HG03139 (cell line): ENCODE measurements around the gene VPS26A.
A peak's percentile ranks its signal among the peaks of the same experiment; 100 is the strongest.
"Not testable (repeated sequence)": the region's sequence is repeated elsewhere in the genome, so short reads cannot be mapped to it uniquely, and the experiment has no call there.

Experiments used
- ATAC-seq: cut with Tn5 transposase; IDR thresholded peaks from one replicate; pipeline ENCODE4 v1.9.1; 2021; ENCODE audit not compliant: unreplicated experiment

Gene VPS26A

DNA sequence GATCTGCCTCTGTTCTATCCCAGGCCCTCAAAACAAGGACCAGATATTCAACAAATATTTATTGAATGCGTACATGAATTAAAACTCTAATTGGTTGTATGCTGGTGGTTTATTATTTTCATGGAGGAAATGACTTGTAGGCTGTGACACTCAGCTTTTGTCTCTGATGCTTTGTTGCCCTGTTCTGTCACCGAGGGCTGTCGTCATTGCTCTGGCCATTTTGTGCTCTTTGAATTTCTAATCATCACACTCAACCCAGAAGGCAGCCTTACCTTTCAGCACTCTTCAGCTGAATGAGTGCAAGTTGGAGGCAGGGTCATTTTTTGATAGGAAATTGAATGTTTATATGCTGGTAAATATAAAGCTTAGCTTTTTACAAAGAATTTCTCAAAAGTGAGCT is 21.5 kb upstream of the VPS26A start:
- no peak for ATAC-seq

DNA sequence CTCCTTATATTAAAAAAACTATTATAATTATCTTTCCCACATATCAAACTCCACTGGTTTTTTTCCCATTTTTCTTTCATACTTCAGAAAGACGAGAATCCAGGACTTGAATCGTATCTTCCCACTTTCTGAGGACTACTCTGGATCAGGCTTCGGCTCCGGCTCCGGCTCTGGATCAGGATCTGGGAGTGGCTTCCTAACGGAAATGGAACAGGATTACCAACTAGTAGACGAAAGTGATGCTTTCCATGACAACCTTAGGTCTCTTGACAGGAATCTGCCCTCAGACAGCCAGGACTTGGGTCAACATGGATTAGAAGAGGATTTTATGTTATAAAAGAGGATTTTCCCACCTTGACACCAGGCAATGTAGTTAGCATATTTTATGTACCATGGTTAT is 20.2 kb upstream of the VPS26A start:
- no peak for ATAC-seq

DNA sequence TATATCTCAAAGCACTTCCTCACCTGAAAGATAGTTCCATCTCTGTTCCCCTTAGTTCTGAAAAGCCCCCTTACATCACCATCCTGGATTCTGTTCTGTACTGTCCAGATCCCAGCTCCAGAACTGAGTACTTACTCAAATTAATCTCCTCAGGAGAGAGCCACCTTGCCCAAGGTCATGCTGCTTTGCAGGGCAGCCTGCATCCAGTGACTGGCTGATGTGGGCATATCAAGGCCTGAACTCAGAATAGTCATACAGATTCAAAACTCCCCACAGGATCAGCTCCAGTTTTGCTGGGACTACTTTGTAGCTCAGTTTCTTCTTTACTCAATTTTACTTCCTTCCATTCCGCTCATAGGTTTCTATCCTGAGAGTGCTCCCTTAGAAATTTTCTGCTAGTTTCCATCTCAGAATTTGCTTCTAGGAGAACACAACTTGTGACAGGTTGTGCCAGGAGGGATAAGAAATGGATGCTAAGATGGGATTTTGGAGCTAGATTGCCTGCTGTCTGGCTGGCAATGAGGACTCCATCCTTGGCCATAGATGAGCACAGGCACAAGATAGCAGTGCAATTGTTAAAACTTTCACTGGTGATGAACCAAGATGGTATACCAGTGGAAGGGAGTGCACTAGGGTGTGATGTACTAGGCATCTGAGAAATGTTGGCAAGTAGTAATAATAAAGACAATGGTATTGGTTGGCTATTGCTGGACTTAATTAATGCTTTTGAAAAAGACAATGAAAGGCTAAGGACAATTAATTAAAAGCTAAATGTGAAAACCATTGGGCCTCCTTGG is 18.8 kb upstream of the VPS26A start:
- no peak for ATAC-seq

DNA sequence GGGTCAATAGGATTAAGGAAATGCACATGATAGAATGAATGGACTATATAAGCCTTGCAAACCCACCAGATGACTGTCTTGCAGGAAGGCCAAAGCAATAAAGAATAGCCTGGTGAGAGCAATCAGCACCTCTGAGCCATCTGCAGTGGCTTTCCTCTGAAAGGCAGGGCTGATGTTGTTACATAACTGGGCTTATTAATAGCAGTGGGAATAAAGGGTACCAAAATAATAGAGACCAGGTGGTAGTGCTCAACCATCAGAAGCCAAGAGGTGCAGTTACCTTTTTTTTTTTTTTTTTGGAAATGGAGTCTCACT is 16.8 kb upstream of the VPS26A start:
- no peak for ATAC-seq

DNA sequence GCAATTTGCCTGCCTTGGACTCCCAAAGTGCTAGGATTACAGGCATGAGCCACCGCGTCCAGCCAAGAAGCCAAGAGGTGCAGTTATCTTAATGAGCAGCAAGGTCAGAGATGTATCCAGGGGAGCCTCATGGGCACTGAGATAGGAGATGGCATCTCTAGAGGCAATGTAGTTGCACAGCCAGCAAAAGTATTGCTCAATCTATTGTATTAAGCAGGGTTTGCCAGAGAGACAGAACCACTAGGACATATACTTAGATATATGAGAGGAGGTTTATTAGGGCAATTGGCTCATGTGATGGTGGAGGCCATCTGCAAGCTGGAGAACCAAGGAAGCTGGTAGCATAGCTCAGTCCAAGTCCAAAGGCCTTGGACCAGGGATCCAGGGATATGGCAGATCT is 16.3 kb upstream of the VPS26A start:
- ATAC-seq, result no peak

DNA sequence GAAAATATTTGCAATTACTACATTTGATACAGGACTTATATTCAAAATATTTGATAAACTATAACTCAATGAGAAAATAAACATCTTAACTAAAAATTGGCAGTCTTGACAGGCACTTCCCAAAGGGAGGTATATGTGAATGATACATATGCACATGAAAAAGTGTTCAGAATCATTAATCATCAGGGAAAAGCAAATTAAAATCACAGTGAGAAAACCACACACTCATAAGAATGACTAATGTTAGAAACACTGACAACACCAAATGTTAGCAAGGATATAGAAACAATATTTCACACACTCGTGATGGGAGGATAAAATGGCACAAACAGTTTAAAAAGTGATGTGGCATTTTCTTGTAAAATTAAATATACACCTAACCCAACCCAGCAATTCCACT is 4.1 kb upstream of the VPS26A start:
- no peak for ATAC-seq

DNA sequence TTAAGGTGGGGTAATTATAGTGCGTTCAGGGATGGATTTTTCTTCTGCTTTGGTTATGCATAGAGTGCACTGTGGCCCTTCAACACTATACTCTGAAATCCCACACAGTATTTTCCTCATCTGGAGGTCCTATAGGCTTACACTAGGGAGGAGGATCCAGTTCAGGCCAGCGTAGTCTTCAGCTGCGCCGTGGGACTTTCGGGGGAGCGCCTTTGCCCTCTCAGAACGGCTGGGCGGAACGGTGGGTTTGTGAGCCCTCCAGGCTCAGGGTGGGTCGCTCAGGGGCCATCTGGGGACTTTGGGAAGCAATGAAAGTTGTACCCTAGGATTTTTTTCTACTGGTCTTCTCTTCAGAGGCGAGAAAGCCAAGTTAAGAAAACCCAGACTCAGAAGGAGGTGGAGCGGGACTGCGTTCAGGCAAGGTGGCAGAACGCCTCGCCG is 652 bp upstream of the VPS26A start:
- ATAC-seq, result peak; percentile 9

DNA sequence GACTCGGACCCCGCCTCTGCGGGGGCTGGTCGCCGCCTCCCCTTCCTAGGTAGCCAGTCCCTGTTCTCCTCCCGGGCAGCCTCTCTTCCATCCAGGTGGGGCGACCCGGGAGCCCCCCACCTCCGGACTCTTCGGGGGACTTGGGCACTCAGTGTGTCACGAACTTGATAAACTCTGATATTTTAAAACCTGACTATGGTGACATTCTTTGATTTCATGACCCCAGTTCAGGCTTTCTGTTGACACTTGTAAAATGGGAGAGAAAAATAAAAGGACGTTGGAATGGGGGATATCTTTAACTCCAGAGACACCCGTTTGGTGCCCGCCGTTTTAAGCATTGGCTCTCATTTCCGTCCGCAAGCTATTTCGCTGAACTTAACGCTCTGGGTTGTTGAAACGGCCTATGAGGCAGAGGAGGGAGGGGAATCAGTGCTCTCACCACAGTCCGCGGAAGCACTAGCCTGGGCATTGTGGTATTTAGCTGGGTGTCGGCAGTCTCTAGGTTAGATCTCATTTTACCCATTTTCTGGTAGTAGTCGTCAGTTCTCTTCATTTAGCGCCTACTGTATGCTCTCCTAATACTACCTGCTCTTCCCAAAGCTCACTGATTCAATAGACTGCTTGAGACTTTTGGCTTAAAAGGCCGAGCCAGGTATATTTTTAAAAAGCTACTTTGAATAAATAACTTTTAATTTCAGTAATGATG is 738 bp downstream of the VPS26A start:
- peak; percentile 22 for ATAC-seq

DNA sequence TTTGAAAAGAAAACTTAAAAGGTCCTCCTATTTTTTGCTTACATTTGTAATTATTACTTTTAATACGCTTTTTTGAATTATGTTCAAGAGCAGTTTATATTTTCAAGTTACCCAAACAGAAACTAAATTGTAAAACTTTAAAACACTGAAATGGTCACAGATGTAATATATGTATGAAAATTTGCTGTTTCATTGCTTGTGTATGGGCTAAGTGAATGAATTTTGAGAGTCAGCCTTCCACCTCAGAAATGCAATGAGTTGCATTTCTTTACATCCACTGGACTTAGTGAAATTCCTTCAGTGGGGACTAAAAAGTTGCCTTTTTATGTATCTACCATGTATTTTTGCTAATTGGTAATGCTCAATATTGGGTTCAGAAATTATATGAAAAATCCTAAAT is 1.6 kb downstream of the VPS26A start:
- no peak for ATAC-seq

DNA sequence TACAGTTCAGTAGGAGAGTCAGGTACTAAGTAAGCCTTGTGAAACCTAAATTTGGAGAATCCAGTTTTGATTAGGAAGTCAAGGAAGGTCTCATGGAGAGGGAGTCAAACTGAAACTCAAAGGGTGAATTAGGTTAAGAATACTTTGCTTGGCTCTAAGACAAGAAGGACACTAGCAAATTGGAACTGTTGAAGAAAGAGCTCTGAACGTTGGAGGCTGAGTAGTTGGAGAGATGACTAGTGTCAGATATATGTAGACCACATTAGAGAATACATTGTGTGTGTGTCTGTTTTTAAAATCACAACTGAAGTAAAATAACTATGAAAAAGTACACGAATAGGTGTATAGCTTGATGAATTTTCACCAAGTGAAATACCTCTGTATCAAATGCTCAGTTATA is 6.3 kb downstream of the VPS26A start:
- no peak for ATAC-seq

DNA sequence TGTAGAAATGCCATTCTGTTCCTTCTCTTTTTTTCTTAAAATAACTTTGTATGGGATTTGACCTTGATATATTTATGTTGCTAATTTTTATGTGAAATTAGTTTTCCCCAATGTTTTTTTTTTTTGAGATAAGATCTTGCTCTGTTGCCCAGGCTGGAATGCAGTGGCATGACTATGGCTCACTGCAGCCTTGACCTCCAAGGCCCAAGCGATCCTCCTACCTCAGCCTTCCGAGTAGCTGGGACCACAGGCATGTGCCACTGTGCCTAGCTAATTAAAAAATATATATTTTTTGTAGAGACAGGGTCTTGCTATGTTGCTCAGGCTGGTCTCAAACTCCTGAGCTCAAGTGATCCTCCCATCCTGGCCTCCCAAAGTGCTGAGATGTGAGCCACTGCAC is 16.0 kb downstream of the VPS26A start:
- ATAC-seq, result no peak

DNA sequence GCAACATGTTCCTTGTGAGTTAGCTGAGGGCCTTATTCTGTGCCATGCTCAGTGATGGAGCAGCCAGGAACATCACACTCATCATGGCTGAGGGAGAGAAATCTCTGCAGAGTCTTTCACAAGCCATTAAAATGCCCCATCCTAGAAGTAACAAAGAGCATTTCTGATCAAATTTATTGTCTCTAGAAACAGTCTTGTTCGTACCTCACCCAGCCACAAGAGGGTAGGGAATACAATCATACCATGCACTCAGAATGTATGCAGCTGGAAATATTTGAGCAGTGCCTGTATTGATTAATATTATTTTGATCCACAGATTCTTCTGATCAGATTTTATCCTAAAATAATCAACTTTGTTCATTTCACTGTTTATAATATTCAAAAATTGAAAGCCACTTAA is 17.3 kb downstream of the VPS26A start:
- no peak for ATAC-seq

DNA sequence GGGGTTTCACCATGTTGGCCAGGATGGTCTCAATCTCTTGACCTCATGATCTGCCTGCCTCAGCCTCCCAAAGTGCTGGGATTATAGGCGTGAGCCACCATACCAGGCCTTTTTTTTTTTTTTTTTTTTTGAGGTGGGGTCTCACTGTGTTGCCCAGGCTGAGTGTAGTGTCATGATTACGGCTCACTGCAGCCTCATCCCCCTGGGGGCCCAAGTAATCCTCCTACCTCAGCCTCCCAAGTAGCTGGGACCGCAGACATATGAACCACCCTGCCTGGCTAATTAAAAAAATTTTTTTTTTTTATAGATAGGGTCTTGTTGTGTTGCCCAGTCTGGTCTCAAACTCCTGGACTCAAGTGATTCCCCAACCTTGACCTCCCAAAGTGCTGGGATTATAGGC is 18.1 kb downstream of the VPS26A start:
- ATAC-seq, result not testable (repeated sequence)

DNA sequence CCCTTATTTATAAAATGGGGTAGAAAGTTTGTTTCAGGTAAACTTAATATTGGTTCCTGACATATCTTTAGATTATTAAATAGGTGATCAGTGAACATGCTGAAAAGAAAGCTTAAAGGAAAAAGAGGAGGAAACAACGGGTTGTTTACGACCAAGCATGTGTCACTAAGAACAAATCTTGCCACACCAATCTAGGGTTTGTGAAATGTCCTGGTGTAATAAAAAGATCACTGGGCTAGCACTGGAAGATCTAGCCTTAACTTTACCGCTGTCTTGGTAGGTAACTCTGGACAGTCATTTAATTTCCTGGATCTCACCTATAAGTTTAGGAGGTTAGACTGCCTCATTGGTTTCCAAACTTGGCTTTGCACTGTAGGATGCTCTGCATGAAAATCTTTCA is 19.0 kb downstream of the VPS26A start:
- ATAC-seq, result no peak

DNA sequence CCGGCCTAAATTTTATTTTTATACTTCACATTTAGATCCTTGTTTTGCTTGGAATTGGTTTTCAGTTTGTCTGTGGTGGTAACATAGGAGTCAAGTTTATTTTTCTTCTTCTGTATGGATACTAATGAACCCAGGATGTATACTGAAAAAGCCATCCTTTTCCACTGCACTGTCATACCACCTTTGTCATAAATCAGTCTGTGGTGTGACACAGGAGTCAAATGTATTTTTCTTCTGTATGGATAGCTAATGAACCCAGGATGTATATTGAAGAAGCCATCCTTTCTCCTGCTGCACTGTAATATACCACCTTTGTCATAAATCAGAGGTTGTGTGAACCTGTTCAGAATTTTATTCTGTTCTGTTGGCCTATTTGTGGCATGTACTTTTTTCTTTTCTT is 21.4 kb downstream of the VPS26A start:
- no peak for ATAC-seq

DNA sequence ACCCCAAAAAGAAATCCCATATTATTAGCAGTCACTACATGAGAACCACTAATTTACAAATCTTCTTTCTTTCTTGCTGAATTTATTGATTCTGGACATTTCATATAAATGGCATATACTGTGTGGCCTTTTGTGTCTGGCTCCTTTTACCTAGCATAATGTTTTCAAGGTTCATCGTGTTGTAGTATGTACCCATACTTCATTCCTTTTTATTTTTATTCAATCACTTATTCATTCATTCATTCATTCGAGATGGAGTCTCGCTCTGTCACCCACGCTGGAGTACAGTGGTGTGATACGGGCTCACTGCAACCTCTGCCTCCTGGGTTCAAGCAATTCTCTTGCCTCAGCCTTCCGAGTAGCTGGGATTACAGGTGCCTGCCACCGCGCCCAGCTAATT is 21.9 kb downstream of the VPS26A start:
- no peak for ATAC-seq

DNA sequence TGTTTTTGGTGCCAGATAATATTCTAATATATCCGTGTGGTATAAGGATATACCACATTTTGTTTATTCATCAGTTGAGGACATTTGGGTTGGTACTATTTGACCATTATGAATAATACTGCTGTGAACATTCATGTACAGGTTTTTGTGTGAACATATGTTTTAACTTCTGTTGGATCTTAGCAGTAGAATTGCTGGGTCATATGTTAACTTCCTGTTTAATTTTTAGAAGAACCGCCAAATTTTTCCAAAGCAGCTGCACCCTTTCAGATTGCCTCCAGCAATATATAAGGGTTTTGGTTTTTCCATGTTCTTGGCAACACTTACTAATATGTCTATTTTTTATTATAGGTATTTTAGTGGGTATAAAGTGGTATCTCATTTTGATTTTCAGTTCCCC is 22.8 kb downstream of the VPS26A start:
- ATAC-seq, result no peak

DNA sequence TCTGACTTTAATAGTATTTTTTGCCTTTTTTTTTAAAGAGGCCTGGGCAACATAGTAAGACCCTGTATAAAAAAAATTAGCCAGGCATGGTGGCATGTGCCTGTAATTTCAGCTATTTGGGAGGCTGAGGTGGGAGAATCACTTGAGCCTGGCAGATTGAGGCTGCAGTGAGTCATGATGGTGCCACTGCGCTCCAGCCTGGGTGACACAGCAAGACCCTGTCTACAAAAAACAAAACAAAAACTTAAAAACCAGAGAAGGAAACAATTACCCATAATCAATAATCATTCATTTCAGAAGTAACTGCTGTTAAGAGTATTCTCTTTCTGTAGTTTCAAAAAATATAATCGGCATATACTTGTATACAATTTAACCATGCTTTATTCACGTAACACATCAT is 28.0 kb downstream of the VPS26A start:
- no peak for ATAC-seq

DNA sequence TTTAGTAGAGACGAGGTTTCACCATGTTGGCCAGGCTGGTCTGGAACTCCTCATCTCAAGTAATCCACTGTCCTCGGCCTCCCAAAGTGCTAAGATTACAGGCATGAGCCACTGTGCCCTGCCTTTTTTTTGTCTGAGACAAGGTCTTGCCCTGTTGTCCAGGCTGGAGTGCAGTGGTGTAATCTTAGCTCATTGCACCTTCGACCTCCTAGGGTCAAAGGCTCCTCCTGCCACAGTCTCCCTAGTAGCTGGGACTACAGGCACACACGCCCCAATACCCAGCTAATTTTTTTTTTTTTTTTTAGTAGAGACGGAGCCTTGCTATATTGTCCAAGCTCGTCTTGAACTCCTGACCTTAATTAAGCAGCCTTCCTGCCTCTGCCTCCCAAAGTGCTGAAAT is 29.2 kb downstream of the VPS26A start:
- ATAC-seq, result no peak

DNA sequence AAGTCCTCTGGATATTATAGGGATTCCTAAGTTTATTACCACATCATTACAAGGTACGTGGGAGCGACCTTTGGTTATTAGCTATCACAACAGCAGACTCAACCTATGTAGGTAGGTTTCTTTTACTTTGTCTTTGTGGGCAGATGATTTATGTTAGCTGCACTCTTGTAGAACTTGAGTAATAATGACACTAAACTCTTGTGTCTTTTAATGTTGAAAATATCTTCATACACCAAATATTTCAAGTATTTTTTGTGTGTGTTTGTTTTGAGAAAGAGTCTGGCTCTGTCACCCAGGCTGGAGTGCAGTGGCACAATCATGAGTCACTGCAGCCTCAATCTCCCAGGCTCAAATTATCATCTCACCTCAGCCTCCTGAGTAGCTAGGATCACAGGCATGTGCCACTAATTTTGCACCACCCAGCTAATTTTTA is 36.8 kb downstream of the VPS26A start:
- ATAC-seq, result no peak

DNA sequence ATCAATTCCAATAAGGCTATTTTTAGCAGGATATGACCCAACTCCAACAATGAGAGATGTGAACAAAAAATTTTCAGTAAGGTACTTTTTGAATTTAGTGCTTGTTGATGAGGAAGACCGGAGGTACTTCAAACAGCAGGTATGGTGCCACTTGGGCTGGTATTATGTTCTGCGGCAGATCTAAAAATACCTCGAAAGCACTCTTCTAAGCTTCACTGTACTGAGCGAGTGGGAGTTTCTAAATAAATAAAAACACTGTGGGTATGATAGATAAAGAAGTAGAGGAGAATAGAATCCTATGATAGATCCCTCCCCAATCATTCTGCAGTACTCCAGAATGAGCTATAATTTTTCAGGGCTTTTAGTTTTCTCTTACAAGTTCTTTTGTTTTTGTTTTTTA is 44.5 kb downstream of the VPS26A start:
- ATAC-seq, result no peak

DNA sequence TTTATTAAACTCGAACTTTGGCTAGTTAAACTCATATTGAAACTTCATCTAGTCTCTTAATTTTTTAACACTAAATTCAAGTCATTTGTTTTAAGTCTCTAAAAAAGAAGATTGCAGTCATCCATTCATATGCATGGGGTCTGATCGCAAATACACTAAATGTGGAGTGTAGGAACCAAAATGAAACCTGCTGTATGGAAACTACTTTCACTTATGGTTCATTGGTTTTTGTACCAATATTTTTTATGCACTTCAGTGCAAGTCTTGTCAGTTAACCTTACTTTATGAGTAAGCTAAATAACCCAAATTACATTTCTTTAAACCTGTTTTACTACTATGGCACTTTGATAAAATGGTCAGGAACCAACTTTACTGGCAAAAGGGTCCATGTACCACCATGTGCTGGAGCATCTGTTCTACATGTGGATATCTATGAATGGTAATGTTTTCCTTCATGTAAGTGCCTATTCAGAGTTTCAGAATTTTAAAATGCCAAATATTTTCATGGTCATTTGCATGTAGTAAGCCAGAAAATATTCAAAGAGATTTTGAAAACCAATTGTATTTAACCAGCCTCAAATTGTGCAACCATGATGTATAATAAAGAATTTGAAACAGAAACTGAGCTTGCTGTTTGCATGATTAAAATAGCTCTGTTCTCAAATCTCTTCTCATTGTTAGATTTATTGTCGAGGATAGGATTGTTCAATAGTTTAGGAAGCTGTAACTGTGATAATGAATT is 48.4 kb downstream of the VPS26A start:
- no peak for ATAC-seq
